GM18861 (cell line): ENCODE data around the gene HOXA1.

Source experiments
- ATAC-seq: cut with Tn5 transposase; IDR thresholded peaks from one replicate; pipeline ENCODE4 v1.9.1; 2021; ENCODE audit not compliant: unreplicated experiment

HOXA1 gene

GRCh38 chr7:27132214-27132613, 36.4 kb upstream of the HOXA1 start:
- ATAC-seq: no peak

- no peak for ATAC-seq
Measured at GRCh38 chr7:27131390-27131819, 35.6 kb upstream of the HOXA1 start.

- no peak for ATAC-seq
Measured at GRCh38 chr7:27130540-27131389, 35.0 kb upstream of the HOXA1 start, which contains the start of gene HOXA4. HOXA4 (minus strand) TSS chr7:27130757; CDS start chr7:27130733, 24 bp downstream.

DNA sequence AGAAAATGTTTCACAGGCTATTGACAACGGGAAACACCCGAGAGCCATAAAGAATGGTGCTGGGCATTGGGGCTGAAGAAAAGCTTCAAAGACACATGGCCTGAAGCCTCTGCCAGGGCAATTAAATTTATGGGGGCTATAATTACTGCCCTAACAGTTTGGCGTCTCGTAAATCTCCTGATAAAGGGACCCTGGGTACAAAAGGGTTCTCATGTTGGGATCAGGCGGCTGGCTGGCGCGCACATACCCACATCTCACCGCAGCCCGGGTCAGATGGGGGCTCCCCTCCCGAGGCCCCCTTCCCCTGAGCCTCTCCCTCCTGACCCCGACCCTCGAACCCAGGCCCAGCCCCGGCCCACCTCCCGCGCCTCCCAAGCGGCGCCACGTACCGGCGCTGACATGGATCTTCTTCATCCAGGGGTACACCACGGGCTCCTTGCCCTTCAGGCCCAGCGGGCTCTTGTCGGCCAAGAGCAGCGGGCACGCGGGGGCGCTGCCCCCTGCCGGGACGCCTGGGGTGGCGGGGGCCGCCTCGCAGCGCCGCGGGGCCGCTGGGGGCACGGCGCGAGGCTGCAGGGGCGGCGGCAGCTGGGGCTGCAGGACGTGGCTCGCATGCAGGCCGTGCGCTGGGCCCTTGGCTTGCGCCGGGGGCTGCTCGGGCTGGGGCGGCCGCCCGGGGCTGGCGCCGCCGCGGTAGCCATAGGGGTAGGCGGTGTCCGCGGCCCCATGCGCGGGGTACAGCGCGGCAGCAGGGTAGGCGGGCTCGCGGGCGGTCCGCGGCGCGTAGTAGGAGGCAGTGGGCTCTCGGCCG, 34.1 kb upstream of the HOXA1 start:
- ATAC-seq: no peak

DNA sequence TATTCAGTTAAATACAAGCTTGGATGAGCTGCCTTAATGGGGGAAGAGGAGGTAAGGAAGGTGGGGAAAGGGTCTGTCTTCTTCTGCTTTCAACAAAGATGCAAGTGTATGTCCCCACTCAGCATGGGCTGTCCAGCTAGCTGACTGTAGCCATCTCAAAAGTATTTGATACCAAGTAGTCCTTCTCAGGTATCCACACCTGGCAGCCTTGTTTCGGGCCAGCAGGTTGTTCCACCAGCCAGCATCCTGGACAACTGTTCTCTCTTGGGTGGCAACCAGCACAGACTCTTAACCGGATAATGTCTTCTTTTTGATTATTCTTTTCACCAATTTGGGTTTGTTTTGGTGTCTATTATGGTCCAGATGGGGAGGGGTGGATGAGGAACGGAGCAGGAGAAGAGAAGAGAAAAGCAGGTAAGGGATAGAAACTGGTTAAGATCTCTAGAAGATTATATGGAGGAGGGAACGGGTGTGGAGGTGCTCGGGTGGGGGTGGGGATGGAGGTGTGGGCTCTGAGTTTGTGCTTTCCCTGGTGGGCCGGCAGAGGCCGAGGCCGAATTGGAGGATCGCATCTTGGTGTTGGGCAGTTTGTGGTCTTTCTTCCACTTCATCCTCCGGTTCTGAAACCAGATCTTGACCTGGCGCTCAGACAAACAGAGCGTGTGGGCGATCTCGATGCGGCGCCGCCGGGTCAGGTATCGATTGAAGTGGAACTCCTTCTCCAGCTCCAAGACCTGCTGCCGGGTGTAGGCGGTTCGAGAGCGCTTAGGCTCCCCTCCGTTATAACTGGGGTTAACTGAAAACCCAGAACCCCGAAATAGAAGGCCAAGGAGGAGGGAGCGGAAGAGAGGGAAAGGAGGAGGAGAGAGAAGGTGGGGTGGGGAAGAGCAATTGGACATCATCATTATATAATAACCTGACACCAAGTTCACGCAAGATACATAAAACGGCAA, 33.3 kb upstream of the HOXA1 start:
- ATAC-seq: no peak

DNA sequence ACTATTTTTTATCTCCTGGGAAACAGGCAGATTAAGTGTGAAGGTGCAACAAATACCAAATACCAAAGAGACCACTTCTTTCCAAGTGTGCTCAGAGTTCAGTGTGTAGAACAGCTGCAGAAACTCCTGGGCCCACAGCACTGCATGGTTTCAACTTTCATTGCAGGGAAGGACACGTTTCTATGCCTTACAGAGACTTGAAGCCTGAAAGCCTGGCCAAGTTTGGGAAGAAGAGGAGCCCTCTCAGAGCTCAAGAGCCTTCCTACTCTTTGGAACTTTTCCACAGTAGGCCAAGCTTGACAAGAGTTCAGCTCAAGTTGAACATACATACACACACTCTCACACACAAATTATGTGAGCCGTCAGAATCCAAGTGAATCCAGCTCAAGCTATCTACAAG, 32.2 kb upstream of the HOXA1 start:
- ATAC-seq: no peak

DNA sequence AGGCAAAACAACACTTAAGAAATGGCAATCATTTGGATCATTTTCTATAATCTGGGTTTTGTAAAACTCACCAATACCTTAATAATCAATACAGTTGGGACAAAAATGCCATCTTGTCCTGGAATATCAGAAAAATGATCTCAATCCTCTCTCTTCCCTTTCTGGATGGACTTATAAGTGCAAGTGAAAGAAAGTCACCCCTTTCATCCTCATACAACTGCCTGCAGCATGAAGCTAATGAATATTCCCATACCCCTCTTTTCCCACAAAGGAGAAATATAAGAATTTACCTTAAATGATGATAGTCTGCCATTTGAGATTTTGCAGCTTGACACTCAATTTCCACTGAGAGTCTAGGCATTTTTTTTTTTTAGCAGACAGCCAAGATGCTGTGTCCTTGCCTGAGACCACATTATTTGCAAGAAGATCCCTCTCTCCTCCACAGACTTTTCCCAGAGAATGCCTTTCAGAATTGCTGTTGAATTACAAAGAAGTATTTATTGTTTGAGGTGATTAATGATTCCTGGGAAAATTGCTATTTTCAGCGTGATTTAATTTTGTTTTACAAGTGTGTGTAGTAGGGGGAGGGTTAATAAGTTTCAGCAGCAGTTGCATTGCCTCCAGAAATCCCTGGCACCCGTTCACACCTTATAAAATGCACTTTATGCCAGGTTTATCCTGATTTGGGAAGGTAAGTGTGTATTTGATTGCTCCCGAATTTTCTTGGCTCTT, 31.0 kb upstream of the HOXA1 start:
- ATAC-seq: no peak

DNA sequence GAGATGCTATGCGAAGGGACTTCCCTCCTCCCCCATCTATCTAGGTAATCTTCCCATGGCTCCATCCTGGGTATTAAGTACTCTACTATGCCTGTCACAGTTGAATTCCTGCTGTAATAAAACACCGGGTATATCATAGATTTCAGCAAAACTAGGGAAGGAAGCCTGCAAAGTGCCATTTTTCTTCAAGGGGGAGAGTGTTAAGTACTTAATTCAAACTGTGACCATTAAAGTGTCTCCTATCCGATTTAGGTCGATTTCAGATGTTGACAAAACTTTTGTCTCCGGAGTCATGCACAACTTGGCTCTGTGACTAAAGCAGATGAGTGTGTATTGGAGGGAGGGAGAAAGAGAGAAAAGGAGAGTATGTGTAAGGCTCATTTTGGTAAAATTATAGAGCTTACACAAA, 30.2 kb upstream of the HOXA1 start:
- no peak for ATAC-seq

GRCh38 chr7:27124902-27125689, 29.3 kb upstream of the HOXA1 start:
- ATAC-seq: no peak

DNA sequence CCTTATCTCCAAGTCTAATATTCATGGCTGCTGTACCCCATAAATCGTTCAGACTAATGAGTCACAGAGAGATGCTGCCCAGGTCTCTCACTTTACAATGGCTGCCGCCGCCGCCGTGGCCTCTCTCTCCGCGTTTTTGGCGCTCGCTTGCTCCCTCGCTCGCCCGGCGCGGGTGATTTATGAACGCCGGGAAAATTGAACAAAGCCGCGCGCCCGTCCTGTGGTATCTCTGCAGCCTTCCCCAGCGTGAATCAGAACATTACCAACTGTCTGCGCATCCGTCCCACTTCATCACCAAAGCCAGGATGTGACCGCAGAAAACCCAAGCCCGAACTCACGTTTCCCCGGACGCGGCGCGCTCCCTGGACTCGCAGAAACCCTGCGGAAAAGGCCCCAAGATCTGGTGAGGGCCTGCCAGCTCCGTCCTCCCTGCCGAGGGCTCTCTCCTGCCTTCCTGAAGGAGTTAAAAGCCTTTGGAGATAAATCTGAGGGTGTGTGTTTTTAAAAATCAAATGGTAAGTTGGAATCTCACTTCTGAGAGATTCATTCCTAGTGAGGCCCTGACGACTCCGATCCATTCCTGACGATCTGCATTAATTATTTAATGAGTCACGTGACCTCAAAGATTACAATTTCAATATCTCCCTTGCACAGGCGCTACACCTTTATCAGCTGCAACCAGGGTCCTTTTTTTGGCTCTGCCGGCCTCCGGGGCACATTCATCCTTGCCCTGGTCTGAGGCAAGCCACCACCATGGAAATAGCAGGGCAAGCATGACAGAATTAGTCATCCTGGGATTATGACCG, 28.5 kb upstream of the HOXA1 start:
- ATAC-seq: no peak

DNA sequence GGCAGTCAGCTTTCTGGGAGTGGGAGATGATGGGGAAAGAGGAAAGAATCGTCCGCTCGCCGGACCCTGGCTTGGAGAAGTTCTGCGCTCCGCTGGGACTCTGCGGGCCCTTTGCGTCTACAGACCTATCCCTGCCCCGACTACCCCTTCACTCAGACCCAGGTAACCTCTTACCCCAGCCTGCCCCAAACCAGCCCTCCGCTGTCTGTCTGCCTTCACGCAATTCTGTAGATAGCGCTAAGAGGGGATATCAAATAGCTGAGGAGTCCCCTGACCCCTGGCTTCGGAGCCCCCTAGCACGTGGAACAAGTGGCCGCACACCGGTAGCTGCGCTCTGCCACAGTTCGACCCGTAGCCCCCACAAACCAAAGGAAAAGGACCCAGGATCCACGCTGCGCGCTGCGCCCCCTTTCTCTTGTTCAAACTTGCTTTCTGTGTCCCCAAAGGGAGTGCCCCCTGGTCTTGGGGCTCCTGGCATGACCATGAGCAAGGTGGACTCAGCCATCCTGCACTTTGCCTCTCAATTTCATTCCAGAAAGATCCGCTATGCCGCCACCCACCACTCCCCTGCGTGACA, 27.8 kb upstream of the HOXA1 start:
- ATAC-seq: no peak

DNA sequence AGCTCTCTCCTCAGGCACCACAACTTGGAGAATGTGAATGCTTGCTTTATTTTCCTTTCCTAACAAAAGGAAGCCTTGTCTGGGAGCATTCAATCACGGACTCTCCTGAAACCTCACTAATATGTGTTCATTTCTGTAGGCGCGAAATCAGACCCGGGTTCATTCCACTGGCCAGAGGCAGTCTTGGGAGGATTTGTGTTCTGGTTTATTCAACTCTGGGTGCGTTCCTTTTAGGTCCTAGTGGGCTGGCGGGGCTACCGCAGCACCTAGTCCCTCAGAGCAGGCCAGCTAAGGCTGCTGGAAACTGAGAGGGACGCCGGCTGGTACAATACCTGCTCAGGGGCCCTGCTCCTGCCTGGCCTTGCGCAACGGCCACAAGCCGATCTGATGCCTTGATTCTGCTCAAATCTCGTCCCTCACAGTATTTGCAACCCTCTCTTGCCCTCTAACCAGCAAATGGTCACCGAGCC, 27.2 kb upstream of the HOXA1 start:
- ATAC-seq: no peak

GRCh38 chr7:27122077-27122910, 26.5 kb upstream of the HOXA1 start:
- no peak for ATAC-seq

DNA sequence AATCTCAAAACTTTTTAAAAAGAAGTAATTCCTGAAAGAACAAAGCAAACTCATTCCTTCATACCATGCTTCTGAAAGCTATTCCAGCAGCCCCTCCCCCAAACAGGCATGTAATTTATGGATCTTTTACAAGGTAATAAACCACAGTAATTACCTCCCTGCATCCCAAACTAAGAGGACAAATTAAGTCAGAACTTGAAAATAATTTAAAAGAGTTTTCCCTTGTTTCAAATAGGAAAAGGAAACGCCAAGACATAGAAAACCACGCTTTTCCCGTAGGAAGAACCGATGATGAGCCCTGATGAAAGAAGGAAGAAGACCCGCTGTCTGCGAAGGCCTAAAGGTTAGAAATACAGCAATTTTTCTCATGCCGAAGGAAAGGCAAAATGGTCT, 25.9 kb upstream of the HOXA1 start:
- ATAC-seq: no peak

- no peak for ATAC-seq
Measured at GRCh38 chr7:27119412-27119911, 23.7 kb upstream of the HOXA1 start.

GRCh38 chr7:27118580-27118979, 22.8 kb upstream of the HOXA1 start:
- ATAC-seq: no peak

GRCh38 chr7:27117887-27118491, 22.2 kb upstream of the HOXA1 start:
- ATAC-seq: no peak
